Sigmoid colon (tissue), 4 donors: ENCODE data around the gene MEAF6.

Experiments used
- EP300 ChIP-seq, 4 donors: sonication (generic); formaldehyde crosslinking; IDR thresholded peaks; one replicate each; pipeline ENCODE4 v1.6.1; 2017; ENCODE audit warnings: antibody characterized with exemption in 4 of 4
- POLR2A ChIP-seq, 2 donors: fragments of 450-650 bp; IDR thresholded peaks; one replicate each; pipeline ENCODE4 v1.6.1; 2016; ENCODE audit warnings: antibody characterized with exemption in 2 of 2, mild to moderate bottlenecking in 2 of 2, moderate library complexity in 2 of 2
- TF ChIP-seq, protein P1 (sequence below), 4 experiments: fragments of 450-650 bp in 3 of 4; fragments of 200-600 bp in 1 of 4; IDR thresholded peaks; one replicate each; pipeline ENCODE4 v1.5.1; 2016 to 2019; ENCODE audit warnings: antibody characterized with exemption in 4 of 4, mild to moderate bottlenecking in 3 of 4, moderate library complexity in 2 of 4

DNA sequence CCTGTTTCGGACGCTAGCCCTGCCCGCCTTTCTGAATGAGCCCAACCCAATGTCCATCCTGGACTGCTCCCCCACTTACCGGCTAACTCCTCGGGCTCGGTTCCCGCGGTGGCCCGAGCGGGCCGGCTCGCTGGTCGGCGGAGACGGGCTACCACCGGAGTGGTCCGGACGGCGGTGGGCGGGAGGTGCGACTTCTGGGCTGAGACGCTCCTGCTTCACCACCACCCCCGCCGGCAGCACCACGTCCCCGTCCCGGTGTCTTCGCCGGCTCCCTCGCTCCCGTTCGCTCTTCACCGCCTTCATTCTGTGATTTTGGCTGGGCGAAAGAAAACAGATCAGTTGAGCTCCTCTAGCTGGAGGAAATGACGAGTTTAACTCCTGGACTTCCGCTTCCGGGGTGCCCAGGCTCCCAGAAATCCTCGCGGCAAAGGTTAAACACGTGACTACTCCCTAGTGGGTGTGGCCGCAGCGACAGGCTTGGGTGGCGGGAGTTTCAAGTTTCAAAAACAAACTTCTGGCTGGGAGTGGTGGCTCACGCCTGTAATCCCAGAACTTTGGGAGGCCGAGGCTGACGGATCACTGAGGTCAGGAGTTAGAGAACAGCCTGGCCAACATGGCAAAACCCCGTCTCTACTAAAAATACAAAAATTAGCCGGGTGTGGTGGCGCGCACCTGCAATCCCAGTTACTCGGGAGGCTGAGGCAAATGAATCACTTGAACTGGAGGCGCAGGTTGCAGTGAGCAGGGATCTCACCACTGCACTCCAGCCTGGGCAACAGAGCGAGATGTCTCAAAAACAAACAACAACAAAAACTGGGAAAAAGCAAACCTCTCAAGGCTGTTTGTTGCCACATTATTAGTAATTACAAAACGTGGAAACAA, 39.6 kb upstream of the MEAF6 start, which contains the start of gene SNIP1:
- TF ChIP-seq, protein P1, sequence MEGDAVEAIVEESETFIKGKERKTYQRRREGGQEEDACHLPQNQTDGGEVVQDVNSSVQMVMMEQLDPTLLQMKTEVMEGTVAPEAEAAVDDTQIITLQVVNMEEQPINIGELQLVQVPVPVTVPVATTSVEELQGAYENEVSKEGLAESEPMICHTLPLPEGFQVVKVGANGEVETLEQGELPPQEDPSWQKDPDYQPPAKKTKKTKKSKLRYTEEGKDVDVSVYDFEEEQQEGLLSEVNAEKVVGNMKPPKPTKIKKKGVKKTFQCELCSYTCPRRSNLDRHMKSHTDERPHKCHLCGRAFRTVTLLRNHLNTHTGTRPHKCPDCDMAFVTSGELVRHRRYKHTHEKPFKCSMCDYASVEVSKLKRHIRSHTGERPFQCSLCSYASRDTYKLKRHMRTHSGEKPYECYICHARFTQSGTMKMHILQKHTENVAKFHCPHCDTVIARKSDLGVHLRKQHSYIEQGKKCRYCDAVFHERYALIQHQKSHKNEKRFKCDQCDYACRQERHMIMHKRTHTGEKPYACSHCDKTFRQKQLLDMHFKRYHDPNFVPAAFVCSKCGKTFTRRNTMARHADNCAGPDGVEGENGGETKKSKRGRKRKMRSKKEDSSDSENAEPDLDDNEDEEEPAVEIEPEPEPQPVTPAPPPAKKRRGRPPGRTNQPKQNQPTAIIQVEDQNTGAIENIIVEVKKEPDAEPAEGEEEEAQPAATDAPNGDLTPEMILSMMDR (IDR thresholded peaks at IDR 0.05): no peak
- TF ChIP-seq POLR2A (IDR thresholded peaks at IDR 0.05): peak; percentile 64 to 75
- peak in 1 of 4 donors; percentile 42 for TF ChIP-seq EP300 (IDR thresholded peaks at IDR 0.05)
